Memory B cell (primary cell): ENCODE measurements around the gene BCL2L13.

Experiments
- ATAC-seq: fragments of 150-1000 bp; cut with Tn5 transposase; 2 replicates; pipeline ENCODE4 v1.10.0; 2021; ENCODE audit warnings: low read depth, mild to moderate bottlenecking, moderate library complexity
- DNase-seq, 2 donors: peaks; one replicate each; pipeline ENCODE4 v3.0.0; 2022; ENCODE audit warnings: low spot score in 2 of 2
- H3K27ac Mint-ChIP-seq: one replicate; pipeline ENCODE4 v1.8.0; 2022; ENCODE audit warnings: mild to moderate bottlenecking, moderate library complexity, mixed read lengths
- H3K27me3 Mint-ChIP-seq: one replicate; pipeline ENCODE4 v1.8.0; 2022; ENCODE audit warnings: mixed read lengths
- H3K36me3 Mint-ChIP-seq: one replicate; pipeline ENCODE4 v1.8.0; 2022; ENCODE audit warnings: mild to moderate bottlenecking, mixed read lengths
- H3K4me1 Mint-ChIP-seq: one replicate; pipeline ENCODE4 v1.8.0; 2022; ENCODE audit warnings: mixed read lengths
- H3K4me3 Mint-ChIP-seq: one replicate; pipeline ENCODE4 v1.8.0; 2022; ENCODE audit warnings: mild to moderate bottlenecking, moderate library complexity, mixed read lengths
- H3K9me3 Mint-ChIP-seq: one replicate; pipeline ENCODE4 v1.8.0; 2022; ENCODE audit warnings: mixed read lengths

Gene BCL2L13, protein sequence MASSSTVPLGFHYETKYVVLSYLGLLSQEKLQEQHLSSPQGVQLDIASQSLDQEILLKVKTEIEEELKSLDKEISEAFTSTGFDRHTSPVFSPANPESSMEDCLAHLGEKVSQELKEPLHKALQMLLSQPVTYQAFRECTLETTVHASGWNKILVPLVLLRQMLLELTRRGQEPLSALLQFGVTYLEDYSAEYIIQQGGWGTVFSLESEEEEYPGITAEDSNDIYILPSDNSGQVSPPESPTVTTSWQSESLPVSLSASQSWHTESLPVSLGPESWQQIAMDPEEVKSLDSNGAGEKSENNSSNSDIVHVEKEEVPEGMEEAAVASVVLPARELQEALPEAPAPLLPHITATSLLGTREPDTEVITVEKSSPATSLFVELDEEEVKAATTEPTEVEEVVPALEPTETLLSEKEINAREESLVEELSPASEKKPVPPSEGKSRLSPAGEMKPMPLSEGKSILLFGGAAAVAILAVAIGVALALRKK

GRCh38 chr22:17638432-17639246, at the start of gene BCL2L13:
Gene BCL2L13 (plus strand): TSS chr22:17638757. CDS start chr22:17655712, 16,955 bp downstream.
- peak within 1 kb of the TSS; percentile 100 for H3K27ac Mint-ChIP-seq
- peak; percentile 91 for ATAC-seq

GRCh38 chr22:17589810-17590375, 48.7 kb upstream of the BCL2L13 start:
- Mint-ChIP-seq H3K4me3 (no peak overlapping the region), H3K9me3 (no peaks in the 10 kb centered on the region), H3K27ac (no peak overlapping the region), H3K27me3 (no peaks in the 10 kb centered on the region), H3K4me1 (peaks cover 8% of the 10 kb centered on the region), H3K36me3 (peaks cover 24% of the 10 kb centered on the region)
- ATAC-seq (no peak), DNase-seq (no peak)

More at GRCh38 chr22:17638432-17639246, at the start of gene BCL2L13:
- peak; percentile 82 to 90 for DNase-seq
- Mint-ChIP-seq H3K27me3 (no peaks in the 10 kb centered on the region), H3K4me1 (peaks cover 13% of the 10 kb centered on the region), H3K4me3 (peak within 1 kb of the TSS; percentile 94), H3K36me3 (no peaks in the 10 kb centered on the region), H3K9me3 (no peaks in the 10 kb centered on the region)

- Mint-ChIP-seq H3K27ac (peak overlapping the region; percentile 14), H3K27me3 (no peaks in the 10 kb centered on the region)
Measured at GRCh38 chr22:17590586-17590985, 48.0 kb upstream of the BCL2L13 start.

DNA sequence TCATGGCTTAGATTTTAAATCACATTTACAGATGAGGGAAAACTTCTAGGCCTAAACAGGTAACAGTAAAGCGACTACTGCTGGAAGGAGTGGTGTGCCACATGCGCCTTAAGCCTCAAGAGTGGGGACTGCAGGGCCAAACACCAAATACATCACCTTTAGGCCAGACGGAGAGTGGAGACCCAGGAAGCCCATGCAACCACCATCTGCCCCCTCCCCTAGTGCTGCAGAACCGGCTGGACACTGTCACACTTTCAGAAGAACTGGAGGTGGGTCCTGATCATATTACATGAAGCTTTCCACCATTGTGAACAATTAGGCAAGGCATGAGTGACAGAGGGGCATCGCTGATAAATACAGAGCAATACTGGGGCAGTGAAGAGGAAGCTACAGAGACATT, 46.4 kb upstream of the BCL2L13 start:
- DNase-seq (no peak), ATAC-seq (no peak)
- no peaks in the 10 kb centered on the region for H3K27me3 Mint-ChIP-seq
- peaks cover 34% of the 10 kb centered on the region for H3K36me3 Mint-ChIP-seq
- peaks cover 22% of the 10 kb centered on the region for H3K4me1 Mint-ChIP-seq
- no peak overlapping the region for H3K4me3 Mint-ChIP-seq
- no peak overlapping the region for H3K27ac Mint-ChIP-seq
- H3K9me3 Mint-ChIP-seq, result no peaks in the 10 kb centered on the region

More at GRCh38 chr22:17590586-17590985, 48.0 kb upstream of the BCL2L13 start:
- peaks cover 15% of the 10 kb centered on the region for H3K4me1 Mint-ChIP-seq
- DNase-seq (no peak), ATAC-seq (no peak)
- no peak overlapping the region for H3K4me3 Mint-ChIP-seq
- no peaks in the 10 kb centered on the region for H3K9me3 Mint-ChIP-seq
- H3K36me3 Mint-ChIP-seq, result peaks cover 24% of the 10 kb centered on the region

GRCh38 chr22:17596226-17596625, 42.3 kb upstream of the BCL2L13 start:
- H3K27me3 Mint-ChIP-seq, result no peaks in the 10 kb centered on the region
- peak overlapping the region; percentile 61 for H3K4me3 Mint-ChIP-seq
- H3K9me3 Mint-ChIP-seq, result no peaks in the 10 kb centered on the region
- H3K4me1 Mint-ChIP-seq, result peaks cover 22% of the 10 kb centered on the region
- DNase-seq (no peak), ATAC-seq (no peak)
- peaks cover 56% of the 10 kb centered on the region for H3K36me3 Mint-ChIP-seq
- H3K27ac Mint-ChIP-seq, result peak overlapping the region; percentile 83

DNA sequence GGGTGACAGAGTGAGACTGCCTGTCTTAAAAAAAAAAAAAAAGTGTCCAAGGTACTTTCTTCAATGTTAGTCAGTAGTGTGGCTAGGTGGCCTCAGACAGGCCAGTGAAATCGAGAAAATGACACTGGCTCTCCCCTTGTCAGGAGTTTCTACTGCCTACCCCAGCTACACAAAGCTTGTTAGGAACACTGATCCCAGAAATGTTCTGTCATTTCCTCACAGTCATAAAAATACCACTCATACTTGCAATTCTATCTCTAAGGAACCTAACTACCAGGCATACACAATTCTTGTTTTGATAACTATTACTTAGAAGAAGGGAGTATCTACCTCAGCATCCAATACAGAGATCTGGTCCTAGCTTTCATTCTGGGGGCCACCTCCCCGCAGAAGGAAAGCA, 41.3 kb upstream of the BCL2L13 start:
- Mint-ChIP-seq H3K4me3 (no peak overlapping the region), H3K4me1 (peaks cover 22% of the 10 kb centered on the region), H3K27ac (no peak overlapping the region), H3K36me3 (peaks cover 51% of the 10 kb centered on the region), H3K27me3 (no peaks in the 10 kb centered on the region), H3K9me3 (no peaks in the 10 kb centered on the region)
- no peak for DNase-seq
- no peak for ATAC-seq

DNA sequence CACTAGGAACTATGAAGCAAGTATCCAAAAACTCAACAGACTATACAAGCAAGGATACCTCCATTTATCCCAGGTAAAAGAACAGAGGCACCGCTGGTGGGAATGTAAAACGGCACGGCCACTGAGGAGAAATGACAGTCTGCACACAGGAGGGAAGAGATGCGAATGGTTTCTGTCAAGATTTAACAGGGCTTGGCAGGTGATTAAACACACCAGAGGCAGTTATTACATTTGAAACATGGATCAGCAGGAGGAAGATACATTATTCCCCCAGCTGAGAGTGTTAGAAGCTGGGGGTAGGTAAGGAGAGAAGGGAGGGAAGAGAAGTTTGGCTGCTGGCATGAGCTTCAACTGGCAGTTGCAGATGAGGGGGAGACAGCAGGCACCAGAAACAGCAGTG, 40.2 kb upstream of the BCL2L13 start:
- DNase-seq (no peak), ATAC-seq (no peak)
- Mint-ChIP-seq H3K36me3 (peaks cover 43% of the 10 kb centered on the region), H3K4me3 (no peak overlapping the region), H3K27ac (no peak overlapping the region), H3K4me1 (peaks cover 22% of the 10 kb centered on the region), H3K9me3 (no peaks in the 10 kb centered on the region), H3K27me3 (no peaks in the 10 kb centered on the region)

GRCh38 chr22:17601031-17601430, 37.5 kb upstream of the BCL2L13 start:
- Mint-ChIP-seq H3K27me3 (no peaks in the 10 kb centered on the region), H3K36me3 (peaks cover 38% of the 10 kb centered on the region), H3K4me1 (peaks cover 4% of the 10 kb centered on the region), H3K4me3 (no peak overlapping the region), H3K9me3 (no peaks in the 10 kb centered on the region), H3K27ac (peak overlapping the region; percentile 0)
- ATAC-seq (no peak), DNase-seq (no peak)

DNA sequence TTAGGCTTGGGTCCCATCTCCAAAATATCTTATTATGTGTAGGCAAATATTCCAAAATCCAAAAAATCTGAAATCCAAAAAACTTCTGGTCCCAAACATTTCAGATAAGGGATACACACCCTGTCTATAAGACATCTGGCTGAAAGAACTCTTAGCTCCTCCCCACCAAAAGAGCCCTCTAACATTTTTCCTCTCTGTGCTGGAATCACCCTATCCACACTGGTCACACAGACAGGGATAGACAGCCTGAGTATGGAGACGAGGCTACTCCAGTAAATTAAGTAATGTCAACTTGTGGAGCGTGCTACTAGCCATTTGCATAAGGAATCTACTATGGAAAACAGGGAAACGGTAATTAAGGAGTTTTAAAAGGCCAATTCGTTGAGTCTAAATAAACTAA, 34.9 kb upstream of the BCL2L13 start:
- no peak for ATAC-seq
- peaks cover 15% of the 10 kb centered on the region for H3K36me3 Mint-ChIP-seq
- H3K9me3 Mint-ChIP-seq, result no peaks in the 10 kb centered on the region
- no peaks in the 10 kb centered on the region for H3K4me1 Mint-ChIP-seq
- no peak overlapping the region for H3K4me3 Mint-ChIP-seq
- no peak overlapping the region for H3K27ac Mint-ChIP-seq
- DNase-seq, result no peak
- no peaks in the 10 kb centered on the region for H3K27me3 Mint-ChIP-seq

- no peak for DNase-seq
- Mint-ChIP-seq H3K4me3 (no peak overlapping the region), H3K27me3 (no peaks in the 10 kb centered on the region), H3K36me3 (peaks cover 4% of the 10 kb centered on the region), H3K27ac (no peak overlapping the region), H3K4me1 (no peaks in the 10 kb centered on the region), H3K9me3 (no peaks in the 10 kb centered on the region)
- no peak for ATAC-seq
Measured at GRCh38 chr22:17606496-17606895, 32.1 kb upstream of the BCL2L13 start.

DNA sequence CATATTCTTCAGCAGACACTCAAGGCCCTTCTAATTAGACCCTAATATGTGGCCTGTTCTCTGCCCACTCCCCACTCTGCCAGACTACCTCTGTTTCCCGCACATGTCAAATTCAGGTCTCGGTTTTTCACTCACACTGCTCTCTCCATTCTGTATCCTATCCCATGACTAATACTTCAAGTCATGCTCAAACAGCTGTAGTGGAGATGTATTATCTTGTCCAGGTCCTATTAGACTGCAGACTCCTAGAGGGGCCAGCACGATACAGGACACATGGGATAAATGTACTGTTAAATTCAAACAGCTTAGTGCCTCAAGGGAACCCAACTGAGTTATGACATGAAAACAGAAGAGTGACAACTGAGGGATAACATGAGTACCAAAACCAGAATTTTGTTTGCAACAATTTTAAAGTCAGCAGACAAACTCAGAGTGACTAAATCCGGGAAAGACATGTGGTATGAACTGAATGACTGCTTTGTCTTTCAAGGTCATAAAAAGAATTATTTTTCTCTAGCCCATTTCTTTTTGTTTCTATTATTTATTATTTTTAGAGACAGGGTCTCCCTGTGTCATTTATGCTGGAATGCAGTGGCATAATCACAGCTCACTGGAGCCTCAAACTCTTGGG, 30.6 kb upstream of the BCL2L13 start:
- H3K27ac Mint-ChIP-seq, result no peak overlapping the region
- no peak for DNase-seq

DNA sequence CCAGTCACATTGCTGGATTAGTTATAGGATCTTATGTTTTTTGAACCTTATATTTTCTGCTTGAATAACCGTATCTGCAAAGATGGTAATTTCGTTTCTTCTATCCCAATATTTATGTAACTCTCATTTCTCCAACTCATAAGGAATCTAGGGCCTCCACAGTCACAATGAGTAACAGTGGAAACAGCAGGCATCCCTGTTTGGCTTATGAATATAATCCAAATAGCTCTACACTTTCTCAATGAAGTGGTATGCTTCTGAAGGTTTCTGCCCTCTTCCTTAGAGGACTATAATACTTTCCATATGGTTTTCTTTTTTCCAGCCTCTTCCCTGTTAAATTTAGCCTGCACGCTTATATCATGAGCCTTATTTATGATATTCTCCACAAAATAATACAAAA, 26.5 kb upstream of the BCL2L13 start:
- DNase-seq, result no peak
- H3K27ac Mint-ChIP-seq, result no peak overlapping the region
- H3K36me3 Mint-ChIP-seq, result peaks cover 23% of the 10 kb centered on the region
- ATAC-seq, result no peak
- no peaks in the 10 kb centered on the region for H3K27me3 Mint-ChIP-seq
- no peaks in the 10 kb centered on the region for H3K4me1 Mint-ChIP-seq
- no peaks in the 10 kb centered on the region for H3K9me3 Mint-ChIP-seq
- no peak overlapping the region for H3K4me3 Mint-ChIP-seq

More for the DNA sequence above, 30.6 kb upstream of the BCL2L13 start:
- no peak for ATAC-seq
- no peaks in the 10 kb centered on the region for H3K4me1 Mint-ChIP-seq
- H3K36me3 Mint-ChIP-seq, result peaks cover 15% of the 10 kb centered on the region
- H3K27me3 Mint-ChIP-seq, result no peaks in the 10 kb centered on the region
- H3K4me3 Mint-ChIP-seq, result no peak overlapping the region
- H3K9me3 Mint-ChIP-seq, result no peaks in the 10 kb centered on the region

- Mint-ChIP-seq H3K36me3 (peaks cover 23% of the 10 kb centered on the region), H3K4me1 (no peaks in the 10 kb centered on the region), H3K4me3 (no peak overlapping the region), H3K9me3 (no peaks in the 10 kb centered on the region), H3K27ac (no peak overlapping the region), H3K27me3 (no peaks in the 10 kb centered on the region)
- no peak for ATAC-seq
- no peak for DNase-seq
Measured at GRCh38 chr22:17613280-17613679, 25.3 kb upstream of the BCL2L13 start.
